Measurements from ENCODE around the gene MED27. TPM values are rescaled to one million over a fixed set of nuclear protein-coding genes. Genes with fewer than 3 reads are reported as not detected.
A peak's percentile ranks its signal among the peaks of the same experiment; 100 is the strongest.

Gene MED27
- total RNA-seq, 2 donors from 2014 or later = 17.8 to 24.5 TPM

GRCh38 chr9:131918481-131918880, 161.2 kb downstream of the MED27 start:
- DNase-seq (ENCODE audit: low spot score) = no peak
- intact Hi-C loops (cut with DNase I) = no loop called here

- intact Hi-C loops (cut with DNase I) = no loop called here
- no peak for DNase-seq (ENCODE audit: low spot score)
Observed at GRCh38 chr9:131917009-131917408, 162.7 kb downstream of the MED27 start.

GRCh38 chr9:131915181-131915580, 164.5 kb downstream of the MED27 start:
- no peak for DNase-seq (ENCODE audit: low spot score)
- intact Hi-C loops (cut with DNase I) = no loop called here

- intact Hi-C loops (cut with DNase I) = no loop called here
- no peak for DNase-seq (ENCODE audit: low spot score)
Observed at GRCh38 chr9:131912671-131913070, 167.0 kb downstream of the MED27 start.

DNA sequence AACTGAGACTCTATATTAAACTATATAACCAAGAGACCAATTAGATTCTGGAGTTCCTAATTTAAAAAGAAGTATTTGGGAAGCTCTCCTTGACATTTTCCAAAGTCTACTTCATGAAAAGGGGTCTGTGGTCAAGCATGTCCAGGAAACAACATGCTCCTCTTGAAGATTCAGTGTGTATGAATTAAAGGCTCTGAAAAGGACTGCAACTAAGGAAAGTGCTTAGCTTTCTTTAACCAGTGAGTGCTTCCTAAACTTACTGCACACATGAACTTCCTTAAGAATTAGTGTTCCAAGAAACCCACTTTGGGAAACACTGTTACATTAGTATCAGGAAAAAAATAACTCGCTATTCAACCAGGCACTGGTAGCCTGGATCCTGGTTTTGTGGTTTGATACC, 167.6 kb downstream of the MED27 start:
- intact Hi-C loops (cut with DNase I) = no loop called here

DNA sequence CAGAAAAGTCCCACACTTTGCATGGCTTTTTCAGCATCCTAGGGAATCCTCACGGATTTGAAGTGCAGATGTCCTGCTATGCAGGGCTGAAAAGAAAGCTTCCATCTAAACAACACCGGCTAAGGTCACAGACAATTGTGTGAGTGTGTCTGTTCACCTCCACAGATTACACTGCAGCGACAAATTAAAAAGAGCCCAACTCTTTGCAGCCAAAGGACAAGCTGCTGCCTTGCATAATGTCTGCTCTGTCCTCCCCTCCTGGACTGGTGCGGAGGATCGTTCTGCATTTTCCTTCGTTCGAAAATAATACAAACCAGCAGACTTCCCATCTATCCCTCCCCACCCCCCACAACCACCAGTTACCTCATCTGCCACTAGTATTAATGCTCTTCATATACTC, 169.1 kb downstream of the MED27 start:
- intact Hi-C loops (cut with DNase I) = no loop called here
- no peak for DNase-seq (ENCODE audit: low spot score)

More for the DNA sequence above, 167.6 kb downstream of the MED27 start:
- DNase-seq (ENCODE audit: low spot score) = no peak

DNA sequence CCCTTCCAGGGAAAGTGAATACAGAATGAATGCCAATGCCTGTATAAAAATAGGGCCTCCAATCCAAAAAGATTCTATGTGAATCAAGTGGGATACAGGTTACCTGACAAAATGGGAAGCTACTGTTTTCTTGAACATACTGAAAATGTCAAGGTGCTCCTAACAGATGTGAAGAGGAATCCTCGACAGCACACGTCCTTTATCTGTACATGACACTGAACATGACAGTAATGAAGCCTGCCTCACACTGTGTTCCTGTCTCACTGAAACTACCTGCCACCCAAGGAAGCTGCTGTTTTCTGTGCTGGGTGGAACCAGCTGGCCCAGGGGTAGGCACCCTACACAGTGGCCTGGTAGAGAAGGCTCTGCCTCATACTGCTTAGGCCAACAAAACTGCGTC, 174.5 kb downstream of the MED27 start:
- DNase-seq (ENCODE audit: low spot score) = no peak
- intact Hi-C loops (cut with DNase I) = no loop called here

- DNase-seq (ENCODE audit: low spot score) = no peak
- intact Hi-C loops (cut with DNase I) = no loop called here
Observed at GRCh38 chr9:131899296-131900228, 180.1 kb downstream of the MED27 start.

GRCh38 chr9:131892902-131893500, 186.7 kb downstream of the MED27 start:
- intact Hi-C loops (cut with DNase I) = no loop called here

DNA sequence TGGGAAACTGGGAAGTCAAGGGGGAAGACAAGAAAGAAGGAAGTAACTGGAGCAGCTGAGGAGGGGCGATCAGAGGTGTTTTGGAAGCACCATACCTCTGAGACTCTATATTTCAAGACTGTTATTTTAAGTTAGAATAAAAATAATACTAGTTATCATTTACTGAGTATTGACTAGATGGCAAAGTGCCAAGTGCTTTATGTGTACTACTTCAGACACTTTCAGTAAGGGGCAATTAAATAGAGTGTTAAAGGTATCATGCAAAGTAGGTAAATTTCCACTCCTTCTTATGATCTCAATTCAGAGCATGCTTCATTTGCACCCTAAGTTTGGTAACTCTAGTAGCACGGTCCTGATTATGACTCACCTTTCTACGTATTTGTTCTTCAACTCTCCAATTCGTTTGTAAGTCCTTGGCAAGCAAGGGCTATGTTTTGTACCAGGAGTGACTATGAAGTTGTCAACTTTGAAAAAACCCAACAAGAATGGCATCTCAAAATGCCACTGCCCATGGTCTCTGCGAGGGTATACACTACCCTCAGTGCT, 187.4 kb downstream of the MED27 start:
- no peak for DNase-seq (ENCODE audit: low spot score)
- intact Hi-C loops (cut with DNase I) = no loop called here

More at GRCh38 chr9:131892902-131893500, 186.7 kb downstream of the MED27 start:
- DNase-seq (ENCODE audit: low spot score) = no peak

- DNase-seq (ENCODE audit: low spot score) = peak; percentile 42
- intact Hi-C loops (cut with DNase I) = no loop called here
Observed at GRCh38 chr9:131891598-131891997, 188.1 kb downstream of the MED27 start.

DNA sequence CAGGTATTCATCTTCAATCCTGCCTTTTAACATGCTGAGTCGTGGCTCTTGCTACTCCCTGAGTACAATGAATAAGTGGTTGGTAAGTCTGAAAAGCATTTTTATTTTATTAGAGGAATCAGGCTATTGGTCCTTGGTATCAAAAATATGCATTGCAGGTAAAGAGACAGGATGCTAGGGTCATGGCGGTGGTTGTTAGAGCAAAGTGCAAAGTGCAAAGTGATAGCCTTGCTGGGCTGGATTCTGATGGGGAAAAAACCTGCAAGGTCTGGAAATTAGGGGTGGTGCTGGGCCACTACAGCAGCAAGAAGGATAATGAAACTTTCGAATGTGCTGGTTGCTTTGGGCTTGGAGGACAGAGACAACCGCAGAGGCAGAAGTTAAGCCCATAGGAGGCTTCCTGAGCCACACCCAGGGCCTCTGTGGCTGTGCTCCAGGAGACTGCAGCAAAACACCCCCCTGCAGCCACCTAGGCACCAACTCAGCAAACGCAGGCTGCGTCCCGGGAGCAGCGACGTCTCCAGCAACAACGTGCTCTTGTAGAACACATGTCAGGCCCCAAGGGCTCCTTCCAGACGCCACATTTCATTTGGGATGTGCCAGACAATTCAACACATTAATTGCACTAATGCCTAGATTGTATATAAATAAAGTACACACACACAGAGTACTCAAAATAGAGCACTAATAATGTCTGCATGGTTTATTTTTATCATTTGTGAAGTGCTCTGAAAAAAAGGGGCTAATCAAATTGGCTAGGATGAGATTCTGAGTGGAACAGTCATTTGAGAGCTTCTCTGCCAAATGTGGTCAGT, 190.0 kb downstream of the MED27 start:
- intact Hi-C loops (cut with DNase I) = no loop called here
- peak; percentile 79 for DNase-seq (ENCODE audit: low spot score)

GRCh38 chr9:131888923-131889322, 190.7 kb downstream of the MED27 start:
- no peak for DNase-seq (ENCODE audit: low spot score)
- intact Hi-C loops (cut with DNase I) = no loop called here

GRCh38 chr9:131887680-131888079, 192.0 kb downstream of the MED27 start:
- no peak for DNase-seq (ENCODE audit: low spot score)
- intact Hi-C loops (cut with DNase I) = no loop called here

DNA sequence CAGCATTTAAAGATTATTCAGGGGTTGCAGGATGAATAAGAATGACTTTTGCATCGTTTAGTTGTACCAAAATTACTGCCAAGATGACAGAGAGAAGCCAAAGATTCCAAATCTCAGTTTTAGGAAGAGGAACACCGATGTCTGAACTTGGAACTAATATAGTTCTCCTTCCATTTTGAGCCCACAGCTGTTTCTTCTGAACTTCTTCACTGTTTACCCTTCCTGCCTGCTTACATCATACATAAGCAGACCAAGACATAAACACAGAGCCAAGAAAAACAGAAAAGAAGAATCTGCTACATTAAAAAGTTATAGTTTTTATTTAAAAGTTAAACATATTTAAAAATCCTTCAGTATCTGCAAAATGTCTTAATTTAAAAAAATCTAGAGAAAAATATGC, 192.8 kb downstream of the MED27 start:
- intact Hi-C loops (cut with DNase I) = no loop called here
- no peak for DNase-seq (ENCODE audit: low spot score)

- peak; percentile 45 for DNase-seq (ENCODE audit: low spot score)
- intact Hi-C loops (cut with DNase I) = no loop called here
Observed at GRCh38 chr9:131885144-131885609, 194.5 kb downstream of the MED27 start.

DNA sequence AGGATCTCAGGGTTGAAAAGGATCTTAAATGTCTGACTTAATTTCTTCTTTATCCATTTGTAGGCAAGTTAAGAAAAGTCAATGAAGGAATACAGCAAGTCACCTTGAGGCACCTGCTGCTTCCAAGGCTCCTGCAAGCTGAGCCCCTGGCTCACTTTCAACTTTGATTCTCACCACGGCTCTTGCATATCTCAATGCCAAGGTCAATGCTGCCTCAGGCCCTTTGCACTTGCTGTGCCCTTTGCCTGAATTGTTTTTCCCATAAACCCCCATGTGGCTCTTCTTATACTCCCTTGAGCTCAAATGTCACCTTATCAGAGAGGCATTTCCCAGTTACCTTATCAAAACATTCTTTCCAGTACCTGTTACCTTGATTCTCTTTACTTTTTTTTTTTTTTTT, 195.4 kb downstream of the MED27 start:
- DNase-seq (ENCODE audit: low spot score) = peak; percentile 25
- intact Hi-C loops (cut with DNase I) = no loop called here

DNA sequence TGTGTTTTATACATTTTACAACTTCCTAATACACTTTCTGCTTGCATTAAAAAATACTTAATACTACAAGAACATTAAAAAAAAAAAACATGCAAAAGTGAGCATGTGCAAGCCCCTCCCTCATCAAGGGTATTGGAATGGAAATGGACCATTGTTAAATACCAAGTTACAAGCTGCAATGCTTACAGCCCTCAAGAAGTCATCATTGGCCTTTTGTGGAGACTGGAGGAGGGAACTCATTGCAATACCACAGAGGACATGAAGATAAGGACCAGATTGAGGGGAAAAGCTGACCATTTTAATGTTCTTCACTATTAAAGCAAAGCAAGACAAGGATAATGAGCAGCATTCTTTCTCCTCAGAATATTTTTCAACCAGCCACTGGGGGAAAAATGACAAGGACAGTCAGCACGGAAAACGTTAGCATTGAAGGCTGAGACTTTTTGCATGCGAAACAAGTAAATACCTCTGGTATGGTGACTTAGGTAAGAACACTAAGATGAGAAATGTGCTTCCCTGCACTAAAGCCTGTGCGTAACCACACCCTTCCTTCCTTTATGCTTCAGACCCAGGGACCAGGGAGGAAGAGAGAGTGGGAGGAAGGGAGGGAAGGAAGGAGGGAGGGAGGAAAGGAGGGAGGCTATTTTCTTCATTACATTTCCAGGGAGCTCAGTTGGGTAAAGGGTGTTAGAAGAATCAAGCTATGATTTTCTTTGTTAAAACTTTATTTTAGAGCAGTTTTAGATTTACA, 198.7 kb downstream of the MED27 start:
- no peak for DNase-seq (ENCODE audit: low spot score)
- intact Hi-C loops (cut with DNase I) = no loop called here

DNA sequence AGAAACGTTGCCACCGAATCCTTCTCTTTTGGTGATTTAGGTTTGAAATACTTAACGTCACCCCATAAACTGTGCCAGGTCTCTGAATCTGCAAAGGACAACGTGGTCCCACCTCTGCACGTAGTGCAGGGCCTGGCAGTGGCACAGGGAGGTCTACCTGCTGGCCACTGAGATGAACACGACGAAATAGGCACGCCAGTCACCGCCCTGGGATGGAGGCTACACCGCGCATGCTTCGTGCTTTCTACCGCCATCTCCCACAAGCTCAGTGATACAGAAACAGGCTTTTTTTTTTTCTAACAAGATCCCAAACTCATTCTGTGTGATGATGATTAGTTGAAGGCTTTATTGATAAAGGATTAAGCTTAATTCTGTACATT, 199.8 kb downstream of the MED27 start:
- intact Hi-C loops (cut with DNase I) = no loop called here
- peak; percentile 34 for DNase-seq (ENCODE audit: low spot score)
